Smooth muscle cell (in vitro differentiated cells): ENCODE data around the gene ZNRF2. TPM values are rescaled to one million over a fixed set of nuclear protein-coding genes. Genes with fewer than 3 reads are reported as not detected.

ENCODE experiments used
- DNase-seq: peaks from one replicate; lab custom pipeline; 2025; ENCODE audit not compliant: unreplicated experiment; lab: John Stamatoyannopoulos, UW
- H2AFZ ChIP-seq: fragments of 200-600 bp; sonication (generic); 2 replicates; pipeline ENCODE4 v1.6.0; 2016; ENCODE audit warnings: antibody characterized with exemption, low read depth, mild to moderate bottlenecking
- H3F3A ChIP-seq: fragments of 200-600 bp; sonication (generic); 2 replicates; pipeline ENCODE4 v1.6.0; 2017; ENCODE audit warnings: antibody characterized with exemption, low read depth
- H3K27ac ChIP-seq: fragments of 200-600 bp; sonication (generic); 2 replicates; pipeline ENCODE4 v1.5.1; 2016; ENCODE audit warnings: low read depth, mild to moderate bottlenecking
- H3K27me3 ChIP-seq: fragments of 200-600 bp; sonication (generic); 2 replicates; pipeline ENCODE4 v1.6.1; 2016; ENCODE audit warnings: low read depth, mild to moderate bottlenecking
- H3K36me3 ChIP-seq: fragments of 200-600 bp; sonication (generic); 2 replicates; pipeline ENCODE4 v1.5.1; 2016; ENCODE audit warnings: low read depth
- H3K4me1 ChIP-seq: fragments of 200-600 bp; sonication (generic); 2 replicates; pipeline ENCODE4 v1.5.1; 2016; ENCODE audit warnings: low read depth
- H3K4me2 ChIP-seq: fragments of 200-600 bp; sonication (generic); 2 replicates; pipeline ENCODE4 v1.6.0; 2016; ENCODE audit warnings: mild to moderate bottlenecking
- H3K4me3 ChIP-seq: fragments of 200-600 bp; sonication (generic); 2 replicates; pipeline ENCODE4 v1.5.1; 2016; ENCODE audit warnings: mild to moderate bottlenecking
- H3K79me2 ChIP-seq: fragments of 200-600 bp; sonication (generic); 2 replicates; pipeline ENCODE4 v1.6.0; 2016; ENCODE audit warnings: low read depth, mild to moderate bottlenecking
- H3K9ac ChIP-seq: fragments of 200-600 bp; sonication (generic); 2 replicates; pipeline ENCODE4 v1.6.0; 2016; ENCODE audit warnings: low read depth
- H3K9me3 ChIP-seq: fragments of 200-600 bp; sonication (generic); replicated peaks from 2 replicates; pipeline ENCODE4 v1.5.1; 2016; ENCODE audit warnings: low read depth
- H4K20me1 ChIP-seq: fragments of 200-600 bp; sonication (generic); 2 replicates; pipeline ENCODE4 v1.6.0; 2016; ENCODE audit warnings: low read depth
- WGBS: methylation state at CpG from one replicate; pipeline ENCODE4 v1.1.7; 2016; ENCODE audit warnings: low lambda C conversion rate; 5-methylcytosine and 5-hydroxymethylcytosine counted together
- polyA plus RNA-seq: library from polyadenylated mRNA; unstranded; fragments of >200 nt; fragmentation: Nextera tagmentation; extraction: Ambion mirVana; gene quantifications from 2 replicates; pipeline ENCODE4 v1.2.1, GENCODE V29; 2016
- total RNA-seq: library from RNA; depleted of rRNA; stranded (reverse); fragments of >200 nt; gene quantifications from 2 replicates; pipeline ENCODE4 v1.2.3, GENCODE V29; 2014
- TF ChIP-seq, protein P1 (sequence below): fragments of 200-600 bp; sonication (generic); IDR thresholded peaks from 2 replicates; pipeline ENCODE4 v1.5.1; 2017; ENCODE audit warnings: borderline replicate concordance, mild to moderate bottlenecking, antibody characterized with exemption; ENCODE audit not compliant: insufficient read depth, poor library complexity, severe bottlenecking

ZNRF2 gene
- total and polyA plus RNA-seq, 2 experiments from 2014 or later: 2.1 to 13.5 TPM

DNA sequence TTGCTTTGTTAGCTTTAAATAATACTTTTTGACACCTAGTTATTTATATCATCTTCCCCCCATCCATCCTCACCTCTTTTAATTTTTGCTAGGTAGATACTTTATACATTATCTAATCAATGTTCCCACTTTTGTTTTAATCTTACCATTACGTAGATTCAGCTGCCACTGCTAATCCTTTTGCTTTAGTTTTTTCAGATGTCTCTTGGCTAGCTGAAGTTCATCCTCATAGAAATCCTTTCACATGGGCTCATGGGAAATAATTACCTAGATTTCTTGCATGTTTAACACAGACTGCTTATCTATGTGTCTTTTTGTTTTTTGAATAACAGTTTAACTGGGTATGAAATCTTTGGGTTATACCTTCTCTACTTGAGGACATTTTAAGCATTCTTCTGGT is 60.1 kb downstream of the ZNRF2 start:
- Histone ChIP-seq H3K9ac (no peak overlapping the region), H3K4me1 (peaks cover 13% of the 10 kb centered on the region), H3K4me2 (no peak overlapping the region), H3K27me3 (no peaks in the 10 kb centered on the region), H3K36me3 (no peaks in the 10 kb centered on the region), H3K79me2 (peaks cover 44% of the 10 kb centered on the region), H3K9me3 (no peaks in the 10 kb centered on the region), H2AFZ (no peak overlapping the region), H3F3A (peaks cover 4% of the 10 kb centered on the region), H4K20me1 (no peaks in the 10 kb centered on the region), H3K27ac (no peak overlapping the region), H3K4me3 (no peak overlapping the region)
- 59% methylated on average over 1 of the region's 1 CpG for WGBS
- DNase-seq: no peak
- TF ChIP-seq, protein P1, sequence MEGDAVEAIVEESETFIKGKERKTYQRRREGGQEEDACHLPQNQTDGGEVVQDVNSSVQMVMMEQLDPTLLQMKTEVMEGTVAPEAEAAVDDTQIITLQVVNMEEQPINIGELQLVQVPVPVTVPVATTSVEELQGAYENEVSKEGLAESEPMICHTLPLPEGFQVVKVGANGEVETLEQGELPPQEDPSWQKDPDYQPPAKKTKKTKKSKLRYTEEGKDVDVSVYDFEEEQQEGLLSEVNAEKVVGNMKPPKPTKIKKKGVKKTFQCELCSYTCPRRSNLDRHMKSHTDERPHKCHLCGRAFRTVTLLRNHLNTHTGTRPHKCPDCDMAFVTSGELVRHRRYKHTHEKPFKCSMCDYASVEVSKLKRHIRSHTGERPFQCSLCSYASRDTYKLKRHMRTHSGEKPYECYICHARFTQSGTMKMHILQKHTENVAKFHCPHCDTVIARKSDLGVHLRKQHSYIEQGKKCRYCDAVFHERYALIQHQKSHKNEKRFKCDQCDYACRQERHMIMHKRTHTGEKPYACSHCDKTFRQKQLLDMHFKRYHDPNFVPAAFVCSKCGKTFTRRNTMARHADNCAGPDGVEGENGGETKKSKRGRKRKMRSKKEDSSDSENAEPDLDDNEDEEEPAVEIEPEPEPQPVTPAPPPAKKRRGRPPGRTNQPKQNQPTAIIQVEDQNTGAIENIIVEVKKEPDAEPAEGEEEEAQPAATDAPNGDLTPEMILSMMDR: no peak

DNA sequence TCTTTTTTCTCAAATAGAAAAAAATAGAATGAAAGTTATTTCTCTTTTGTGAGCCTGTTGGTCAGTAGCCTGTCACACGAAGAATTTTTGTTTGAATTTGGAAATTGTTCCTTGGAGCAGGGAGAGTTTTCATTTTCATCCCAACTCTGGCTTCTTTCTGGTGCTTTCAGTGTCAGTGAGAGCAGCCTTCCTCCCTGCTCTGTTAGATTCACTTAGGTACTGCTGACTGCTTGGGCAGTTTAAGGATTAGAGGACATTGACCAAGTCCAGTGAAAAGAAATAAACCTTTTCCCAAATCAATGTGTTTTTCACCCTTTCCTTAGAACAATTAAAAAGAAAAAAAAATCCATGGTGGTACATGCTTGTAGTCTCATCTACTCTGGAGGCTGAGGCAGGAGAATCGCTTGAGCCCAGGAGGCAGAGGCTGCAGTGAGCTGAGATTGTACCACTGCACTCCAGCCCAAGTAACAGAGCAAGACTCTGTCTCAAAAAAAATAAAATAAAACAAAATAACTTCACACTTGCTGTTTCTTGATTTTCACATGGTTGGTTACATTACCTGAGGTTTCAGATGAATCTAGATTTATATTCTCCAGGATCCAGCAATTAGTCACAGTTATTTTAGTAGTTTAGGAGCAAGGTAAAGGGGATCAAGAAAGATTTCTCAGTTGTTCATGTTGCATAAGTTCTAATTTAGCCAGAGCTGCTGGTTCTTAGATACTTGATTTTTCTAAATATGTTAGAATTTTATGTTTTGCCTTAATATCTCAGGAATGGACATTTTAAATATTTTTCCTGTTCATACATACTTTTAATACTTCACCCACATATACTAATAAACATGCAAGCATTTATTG is 63.1 kb downstream of the ZNRF2 start:
- Histone ChIP-seq H4K20me1 (no peaks in the 10 kb centered on the region), H3K9ac (peak overlapping the region; percentile 63), H3K9me3 (no peaks in the 10 kb centered on the region), H3K36me3 (no peaks in the 10 kb centered on the region), H3K27ac (peak overlapping the region; percentile 88), H3K4me1 (peaks cover 23% of the 10 kb centered on the region), H3K79me2 (peaks cover 31% of the 10 kb centered on the region), H3F3A (peaks cover 4% of the 10 kb centered on the region), H3K4me2 (peak overlapping the region; percentile 68), H2AFZ (peak overlapping the region; percentile 26), H3K27me3 (no peaks in the 10 kb centered on the region), H3K4me3 (no peak overlapping the region)
- DNase-seq: no peak
- TF ChIP-seq, protein P1: no peak
- 79% methylated on average over 2 of the region's 2 CpGs for WGBS

DNA sequence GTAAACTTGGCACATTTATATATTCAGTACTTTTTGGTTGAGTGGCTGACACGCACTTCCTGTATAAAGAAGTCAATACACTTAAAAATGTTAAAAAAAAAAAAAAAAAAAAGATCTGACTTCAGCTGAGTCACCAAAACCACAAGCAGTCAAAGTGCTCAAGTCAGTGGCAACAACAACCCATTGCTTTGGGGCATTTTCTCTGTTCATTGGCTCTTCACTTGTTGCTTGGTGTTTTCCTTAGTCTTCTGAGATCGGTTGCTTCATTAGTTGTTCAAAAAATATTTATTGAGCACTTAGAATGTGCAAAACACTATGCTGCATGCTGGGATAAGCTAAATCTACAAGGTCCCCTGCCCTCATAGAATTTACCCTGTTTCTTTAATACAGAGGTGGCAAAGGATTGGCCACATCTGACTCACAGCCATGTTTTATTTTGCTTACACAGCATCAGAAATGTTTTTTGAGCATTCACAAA is 63.7 kb downstream of the ZNRF2 start:
- no peaks in the 10 kb centered on the region for H3K27me3 ChIP-seq
- H3K9ac ChIP-seq: peak overlapping the region; percentile 63
- no peaks in the 10 kb centered on the region for H4K20me1 ChIP-seq
- H3K36me3 ChIP-seq: no peaks in the 10 kb centered on the region
- DNase-seq: no peak
- no peak overlapping the region for H2AFZ ChIP-seq
- TF ChIP-seq, protein P1: no peak
- H3K9me3 ChIP-seq: no peaks in the 10 kb centered on the region
- H3K79me2 ChIP-seq: peaks cover 29% of the 10 kb centered on the region
- H3K4me3 ChIP-seq: no peak overlapping the region
- 9% methylated on average over 2 of the region's 2 CpGs for WGBS
- H3K4me1 ChIP-seq: peaks cover 27% of the 10 kb centered on the region
- H3F3A ChIP-seq: peaks cover 4% of the 10 kb centered on the region
- H3K4me2 ChIP-seq: peak overlapping the region; percentile 68
- peak overlapping the region; percentile 88 for H3K27ac ChIP-seq
